Endodermal cell (in vitro differentiated cells): Measurements from ENCODE around the gene SYN1. TPM values are rescaled to one million over a fixed set of nuclear protein-coding genes. Genes with fewer than 3 reads are reported as not detected.

Experiments used
- DNase-seq: peaks from one replicate; pipeline ENCODE4 v3.0.0-alpha.2; 2017
- H3K27ac ChIP-seq: 2 replicates; pipeline ENCODE4 v1.5.1; 2013; ENCODE audit warnings: mild to moderate bottlenecking, low read depth, low read length, moderate library complexity
- H3K27me3 ChIP-seq: 2 replicates; pipeline ENCODE4 v1.6.1; 2013; ENCODE audit warnings: mild to moderate bottlenecking, low read length, moderate library complexity; ENCODE audit not compliant: insufficient read depth, control insufficient read depth, poor library complexity, severe bottlenecking
- H3K36me3 ChIP-seq: 2 replicates; pipeline ENCODE4 v1.7.0; 2013; ENCODE audit warnings: mild to moderate bottlenecking, low read length, moderate library complexity; ENCODE audit not compliant: control insufficient read depth, insufficient read depth
- H3K4me1 ChIP-seq: one replicate; pipeline ENCODE4 v1.7.0; 2013; ENCODE audit warnings: low read length; ENCODE audit not compliant: control insufficient read depth, insufficient read depth
- H3K4me3 ChIP-seq: 2 replicates; pipeline ENCODE4 v1.5.1; 2013; ENCODE audit warnings: mild to moderate bottlenecking, low read length, moderate library complexity
- H3K9ac ChIP-seq: 2 replicates; pipeline ENCODE4 v1.6.1; 2013; ENCODE audit warnings: mild to moderate bottlenecking, low read length, moderate library complexity; ENCODE audit not compliant: poor library complexity, severe bottlenecking; ENCODE audit errors: extremely low read depth
- H3K9me3 ChIP-seq: 2 replicates; pipeline ENCODE4 v1.6.1; 2013; ENCODE audit warnings: mild to moderate bottlenecking, low read length, moderate library complexity; ENCODE audit not compliant: control insufficient read depth
- H3K27ac Mint-ChIP-seq: 2 replicates; pipeline ENCODE4 v1.8.0; 2020; ENCODE audit warnings: mixed read lengths
- H3K27me3 Mint-ChIP-seq: 2 replicates; pipeline ENCODE4 v1.8.0; 2021; ENCODE audit warnings: mild to moderate bottlenecking, mixed read lengths; ENCODE audit not compliant: insufficient read depth
- H3K36me3 Mint-ChIP-seq: 2 replicates; pipeline ENCODE4 v1.8.0; 2020; ENCODE audit warnings: low read depth, mixed read lengths
- H3K4me1 Mint-ChIP-seq: 2 replicates; pipeline ENCODE4 v1.8.0; 2020; ENCODE audit warnings: mixed read lengths
- H3K4me3 Mint-ChIP-seq: 2 replicates; pipeline ENCODE4 v1.8.0; 2020; ENCODE audit warnings: mild to moderate bottlenecking, moderate library complexity, mixed read lengths
- H3K9me3 Mint-ChIP-seq: 2 replicates; pipeline ENCODE4 v1.8.0; 2020; ENCODE audit warnings: mild to moderate bottlenecking, mixed read lengths
- WGBS, 2 experiments: methylation state at CpG; one replicate each; pipeline versions ENCODE4 v1.1.5 to v1.1.7; 2013; ENCODE audit warnings: missing lambda C conversion rate in 2 of 2, mixed read lengths in 1 of 2; ENCODE audit not compliant: insufficient coverage in 1 of 2, insufficient read length in 1 of 2; 5-methylcytosine and 5-hydroxymethylcytosine counted together
- total RNA-seq, 2 donors: library from RNA; stranded (reverse); fragmentation: NEBNext Ultra II Directional in 1 of 2; extraction: Animal tissue kit (Norgen Biotek cat#: 25700) in 1 of 2; gene quantifications; 2 replicates in 1 of 2; 3 replicates in 1 of 2; pipeline ENCODE4 v1.2.1, GENCODE V29; 2021
- TF ChIP-seq, protein P1 (sequence below): fragments of 200-600 bp; sonication (generic); conservative IDR thresholded peaks from 2 replicates; pipeline ENCODE4 v1.5.0; 2021; ENCODE audit warnings: antibody characterized with exemption, mild to moderate bottlenecking

SYN1 gene
- total RNA-seq, 2 donors from 2014 or later: 4.9 to 5.3 TPM

DNA sequence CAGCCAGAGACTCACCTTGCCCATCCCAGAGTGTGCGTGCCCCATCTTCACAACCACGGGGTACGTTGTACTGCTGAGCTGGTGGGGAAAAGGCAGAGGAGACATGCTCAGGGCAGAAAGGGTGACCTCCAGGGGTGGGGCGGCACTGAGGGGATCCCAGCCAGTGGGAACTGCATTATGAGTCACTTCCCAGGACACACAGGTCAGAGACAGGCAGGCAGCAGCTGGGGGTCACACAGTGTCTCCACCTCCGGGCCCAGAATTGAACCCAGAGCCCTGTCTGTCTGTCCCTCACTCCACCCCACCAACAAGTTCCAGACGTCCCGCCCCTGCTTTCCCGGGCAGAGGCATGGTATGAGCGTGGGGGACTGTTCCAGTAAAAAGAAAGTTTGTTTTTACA, 42.2 kb downstream of the SYN1 start:
- no peaks in the 10 kb centered on the region for H3K9me3 ChIP-seq
- no peaks in the 10 kb centered on the region for H3K4me1 ChIP-seq
- H3K36me3 ChIP-seq: no peaks in the 10 kb centered on the region
- no peak overlapping the region for H3K4me3 ChIP-seq
- H3K27ac ChIP-seq: no peak overlapping the region
- Mint-ChIP-seq H3K4me1 (peaks cover 15% of the 10 kb centered on the region), H3K4me3 (no peak overlapping the region), H3K36me3 (no peaks in the 10 kb centered on the region), H3K27ac (no peak overlapping the region), H3K27me3 (no peaks in the 10 kb centered on the region), H3K9me3 (peaks cover 65% of the 10 kb centered on the region)
- TF ChIP-seq, protein P1, sequence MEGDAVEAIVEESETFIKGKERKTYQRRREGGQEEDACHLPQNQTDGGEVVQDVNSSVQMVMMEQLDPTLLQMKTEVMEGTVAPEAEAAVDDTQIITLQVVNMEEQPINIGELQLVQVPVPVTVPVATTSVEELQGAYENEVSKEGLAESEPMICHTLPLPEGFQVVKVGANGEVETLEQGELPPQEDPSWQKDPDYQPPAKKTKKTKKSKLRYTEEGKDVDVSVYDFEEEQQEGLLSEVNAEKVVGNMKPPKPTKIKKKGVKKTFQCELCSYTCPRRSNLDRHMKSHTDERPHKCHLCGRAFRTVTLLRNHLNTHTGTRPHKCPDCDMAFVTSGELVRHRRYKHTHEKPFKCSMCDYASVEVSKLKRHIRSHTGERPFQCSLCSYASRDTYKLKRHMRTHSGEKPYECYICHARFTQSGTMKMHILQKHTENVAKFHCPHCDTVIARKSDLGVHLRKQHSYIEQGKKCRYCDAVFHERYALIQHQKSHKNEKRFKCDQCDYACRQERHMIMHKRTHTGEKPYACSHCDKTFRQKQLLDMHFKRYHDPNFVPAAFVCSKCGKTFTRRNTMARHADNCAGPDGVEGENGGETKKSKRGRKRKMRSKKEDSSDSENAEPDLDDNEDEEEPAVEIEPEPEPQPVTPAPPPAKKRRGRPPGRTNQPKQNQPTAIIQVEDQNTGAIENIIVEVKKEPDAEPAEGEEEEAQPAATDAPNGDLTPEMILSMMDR: no peak
- no peak overlapping the region for H3K9ac ChIP-seq
- DNase-seq: no peak
- WGBS, 2 experiments: 92 to 93% methylated on average over 3 to 7 of the region's 9 CpGs
- H3K27me3 ChIP-seq: no peaks in the 10 kb centered on the region

GRCh38 chrX:47576021-47576898, 43.4 kb downstream of the SYN1 start:
- H3K4me3 Mint-ChIP-seq: no peak overlapping the region
- TF ChIP-seq, protein P1: no peak
- no peak overlapping the region for H3K27ac Mint-ChIP-seq
- Histone ChIP-seq H3K4me3 (no peak overlapping the region), H3K27ac (no peak overlapping the region), H3K9ac (no peak overlapping the region), H3K9me3 (no peaks in the 10 kb centered on the region), H3K36me3 (no peaks in the 10 kb centered on the region), H3K27me3 (no peaks in the 10 kb centered on the region), H3K4me1 (no peaks in the 10 kb centered on the region)
- peaks cover 12% of the 10 kb centered on the region for H3K4me1 Mint-ChIP-seq
- peaks cover 12% of the 10 kb centered on the region for H3K36me3 Mint-ChIP-seq
- DNase-seq: no peak
- H3K27me3 Mint-ChIP-seq: no peaks in the 10 kb centered on the region
- WGBS, 2 experiments: 92 to 97% methylated on average over 11 to 20 of the region's 20 CpGs
- H3K9me3 Mint-ChIP-seq: peaks cover 68% of the 10 kb centered on the region

DNA sequence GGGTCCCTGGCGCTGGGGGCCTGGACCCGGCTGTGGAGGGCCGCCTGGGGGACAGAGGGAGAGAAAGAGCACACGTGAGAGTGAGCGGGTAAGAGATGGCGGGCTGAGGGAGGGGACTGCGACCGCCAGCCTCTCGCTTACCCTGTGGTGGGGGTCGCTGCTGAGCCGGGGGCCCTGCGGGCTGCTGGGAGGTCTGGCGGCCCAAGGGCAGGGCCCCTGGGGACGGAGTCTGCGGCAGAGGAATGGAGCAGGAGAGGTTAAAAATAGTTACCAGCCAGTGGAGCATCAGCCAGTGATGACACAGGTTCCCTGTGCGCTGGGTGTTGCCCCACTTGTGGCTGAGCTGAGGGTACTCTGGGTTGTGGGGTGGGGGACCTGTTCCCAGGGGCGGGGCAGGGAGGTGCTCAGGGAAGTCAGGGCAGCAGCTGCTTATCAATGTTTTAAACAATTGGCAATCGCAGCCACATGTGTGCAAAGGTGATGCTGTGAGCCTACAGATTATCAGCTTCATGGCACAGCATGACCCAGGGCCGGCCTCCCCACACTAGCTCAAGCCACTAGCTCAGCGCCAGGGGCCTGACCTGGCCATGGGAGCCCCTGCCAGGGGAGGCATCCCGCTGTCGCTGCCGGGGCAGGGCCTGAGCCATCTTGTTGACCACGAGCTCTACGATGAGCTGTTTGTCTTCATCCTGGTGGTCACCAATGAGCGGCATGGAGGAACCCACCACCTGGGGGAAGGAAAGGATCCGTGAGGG, 44.9 kb downstream of the SYN1 start:
- Mint-ChIP-seq H3K9me3 (peaks cover 78% of the 10 kb centered on the region), H3K36me3 (peaks cover 25% of the 10 kb centered on the region), H3K27ac (peak overlapping the region; percentile 86), H3K27me3 (no peaks in the 10 kb centered on the region), H3K4me3 (peak overlapping the region; percentile 63), H3K4me1 (peaks cover 12% of the 10 kb centered on the region)
- TF ChIP-seq, protein P1: no peak
- Histone ChIP-seq H3K4me3 (no peak overlapping the region), H3K4me1 (no peaks in the 10 kb centered on the region), H3K27ac (peak overlapping the region; percentile 86), H3K9me3 (no peaks in the 10 kb centered on the region), H3K36me3 (no peaks in the 10 kb centered on the region), H3K9ac (peak overlapping the region; percentile 53), H3K27me3 (no peaks in the 10 kb centered on the region)
- DNase-seq: peak; percentile 70
- WGBS, 2 experiments: 40 to 60% methylated on average over 2 to 25 of the region's 27 CpGs
